NCI-H345 treated with DMSO at 0.1 percent for 48 hours (cell line): ENCODE results near the gene PLAAT1.

Experiments used
- DNase-seq: peaks from one replicate; lab custom pipeline; 2025; ENCODE audit not compliant: unreplicated experiment; lab: John Stamatoyannopoulos, UW

Gene PLAAT1

GRCh38 chr3:193240850-193241706 is at the start of gene PLAAT1:
Gene PLAAT1 (plus strand): TSS chr3:193241222. CDS start chr3:193255651, 14,429 bp downstream.
- DNase-seq: peak; percentile 84

GRCh38 chr3:193194371-193194770 is 46.7 kb upstream of the PLAAT1 start:
- no peak for DNase-seq

- no peak for DNase-seq
Measured at GRCh38 chr3:193196746-193197145, 44.3 kb upstream of the PLAAT1 start.

- DNase-seq: peak; percentile 67
Measured at GRCh38 chr3:193207290-193208273, 33.4 kb upstream of the PLAAT1 start.

GRCh38 chr3:193210618-193211017 is 30.4 kb upstream of the PLAAT1 start:
- no peak for DNase-seq

GRCh38 chr3:193211173-193211572 is 29.8 kb upstream of the PLAAT1 start:
- DNase-seq: no peak

GRCh38 chr3:193211984-193212383 is 29.0 kb upstream of the PLAAT1 start:
- DNase-seq: no peak

GRCh38 chr3:193212844-193213243 is 28.2 kb upstream of the PLAAT1 start:
- DNase-seq: no peak

GRCh38 chr3:193214445-193214844 is 26.6 kb upstream of the PLAAT1 start:
- DNase-seq: no peak

GRCh38 chr3:193225302-193226125 is 15.5 kb upstream of the PLAAT1 start:
- DNase-seq: no peak

- no peak for DNase-seq
Measured at GRCh38 chr3:193228206-193228605, 12.8 kb upstream of the PLAAT1 start.

- peak; percentile 75 for DNase-seq
Measured at GRCh38 chr3:193229851-193230420, 11.1 kb upstream of the PLAAT1 start.

- peak; percentile 27 for DNase-seq
Measured at GRCh38 chr3:193230610-193231009, 10.4 kb upstream of the PLAAT1 start.

- no peak for DNase-seq
Measured at GRCh38 chr3:193231201-193231600, 9.8 kb upstream of the PLAAT1 start.

- no peak for DNase-seq
Measured at GRCh38 chr3:193236599-193236998, 4.4 kb upstream of the PLAAT1 start.

- no peak for DNase-seq
Measured at GRCh38 chr3:193237030-193237429, 4.0 kb upstream of the PLAAT1 start.

GRCh38 chr3:193240436-193240849 is 579 bp upstream of the PLAAT1 start:
- DNase-seq: peak; percentile 56

- no peak for DNase-seq
Measured at GRCh38 chr3:193241716-193242115, 694 bp downstream of the PLAAT1 start.

- DNase-seq: no peak
Measured at GRCh38 chr3:193243571-193243970, 2.5 kb downstream of the PLAAT1 start.

- DNase-seq: no peak
Measured at GRCh38 chr3:193248848-193249468, 7.9 kb downstream of the PLAAT1 start.
